OCI-LY1 (cell line): ENCODE data around the gene CD300A.

Experiments
- H2AFZ ChIP-seq: fragments of 200-600 bp; sonication (generic), shearing (Covaris generic); 2 replicates; pipeline ENCODE4 v1.6.0; 2014; ENCODE audit warnings: antibody characterized with exemption, mild to moderate bottlenecking, low read length
- H3F3A ChIP-seq: fragments of 200-600 bp; sonication (generic), shearing (Covaris generic); 2 replicates; pipeline ENCODE4 v1.6.0; 2014; ENCODE audit warnings: mild to moderate bottlenecking, antibody characterized with exemption, low read length, moderate library complexity; ENCODE audit not compliant: insufficient read depth
- H3K27ac ChIP-seq: fragments of 200-600 bp; sonication (generic); 2 replicates; pipeline ENCODE4 v1.5.1; 2014; ENCODE audit warnings: low read length, mixed run types, mild to moderate bottlenecking, low read depth; ENCODE audit not compliant: poor library complexity, severe bottlenecking
- H3K27me3 ChIP-seq: fragments of 200-600 bp; sonication (generic); 2 replicates; pipeline ENCODE4 v1.6.0; 2014; ENCODE audit warnings: antibody characterized with exemption, mild to moderate bottlenecking, low read length, moderate library complexity; ENCODE audit not compliant: insufficient read depth
- H3K36me3 ChIP-seq: fragments of 200-600 bp; sonication (generic); 2 replicates; pipeline ENCODE4 v1.6.1; 2014; ENCODE audit warnings: mild to moderate bottlenecking, antibody characterized with exemption, low read length, moderate library complexity, mixed read lengths; ENCODE audit not compliant: insufficient read depth
- H3K4me1 ChIP-seq: fragments of 200-600 bp; sonication (generic); 2 replicates; pipeline ENCODE4 v1.5.1; 2014; ENCODE audit warnings: mild to moderate bottlenecking, low read length, moderate library complexity; ENCODE audit not compliant: insufficient read depth, severe bottlenecking
- H3K4me2 ChIP-seq: fragments of 200-600 bp; sonication (generic), shearing (Covaris generic); 2 replicates; pipeline ENCODE4 v1.6.1; 2014; ENCODE audit warnings: low read length
- H3K4me3 ChIP-seq: fragments of 200-600 bp; sonication (generic); 2 replicates; pipeline ENCODE4 v1.5.1; 2014; ENCODE audit warnings: low read length, low read depth, mild to moderate bottlenecking, mixed read lengths; ENCODE audit not compliant: poor library complexity, severe bottlenecking
- H3K79me2 ChIP-seq: fragments of 200-600 bp; shearing (Covaris generic); 2 replicates; pipeline ENCODE4 v1.6.1; 2016; ENCODE audit warnings: mixed run types, low read length, mixed read lengths; ENCODE audit not compliant: insufficient read depth
- H3K9ac ChIP-seq: fragments of 200-600 bp; sonication (generic), shearing (Covaris generic); 2 replicates; pipeline ENCODE4 v1.6.1; 2014; ENCODE audit warnings: mild to moderate bottlenecking, low read length, mixed read lengths
- H3K9me2 ChIP-seq: fragments of 200-600 bp; sonication (generic), shearing (Covaris generic); 2 replicates; pipeline ENCODE4 v1.6.1; 2014; ENCODE audit warnings: low read depth, mild to moderate bottlenecking, low read length, mixed read lengths
- H3K9me3 ChIP-seq: fragments of 200-600 bp; shearing (Covaris generic); 2 replicates; pipeline ENCODE4 v1.6.1; 2014; ENCODE audit warnings: low read length, mixed read lengths
- H4K20me1 ChIP-seq: fragments of 200-600 bp; sonication (generic), shearing (Covaris generic); 2 replicates; pipeline ENCODE4 v1.6.0; 2016; ENCODE audit warnings: mild to moderate bottlenecking, low read length; ENCODE audit not compliant: insufficient read depth
- CTCF ChIP-seq: fragments of 200-600 bp; sonication (generic), shearing (Covaris generic); IDR thresholded peaks from 2 replicates; pipeline ENCODE4 v1.5.1; 2017; ENCODE audit warnings: mild to moderate bottlenecking, antibody characterized with exemption, low read length, moderate library complexity, mixed read lengths
- EZH2 ChIP-seq: fragments of 200-600 bp; sonication (generic), shearing (Covaris generic); IDR thresholded peaks from 2 replicates; pipeline ENCODE4 v1.8.0; 2017; ENCODE audit warnings: borderline replicate concordance, mixed run types, mild to moderate bottlenecking, antibody characterized with exemption, low read length, moderate library complexity, mixed read lengths

CD300A gene

GRCh38 chr17:74457820-74458166, 8.6 kb upstream of the CD300A start:
- Histone ChIP-seq H3K9ac (no peak overlapping the region), H4K20me1 (no peaks in the 10 kb centered on the region), H3F3A (no peaks in the 10 kb centered on the region), H3K4me1 (no peaks in the 10 kb centered on the region), H3K4me2 (no peak overlapping the region), H3K79me2 (no peaks in the 10 kb centered on the region), H2AFZ (no peak overlapping the region), H3K27ac (no peak overlapping the region), H3K36me3 (no peaks in the 10 kb centered on the region), H3K9me2 (no peaks in the 10 kb centered on the region), H3K4me3 (no peak overlapping the region), H3K27me3 (no peaks in the 10 kb centered on the region), H3K9me3 (no peaks in the 10 kb centered on the region)
- TF ChIP-seq EZH2 (no peak), CTCF (no peak; the same call in 1 of the 2 replicates)

GRCh38 chr17:74458835-74459234, 7.6 kb upstream of the CD300A start:
- H3K9me2 ChIP-seq, result no peaks in the 10 kb centered on the region
- H3K4me3 ChIP-seq, result no peak overlapping the region
- no peak overlapping the region for H3K27ac ChIP-seq
- no peaks in the 10 kb centered on the region for H3K36me3 ChIP-seq
- TF ChIP-seq CTCF, result no peak
- no peak for TF ChIP-seq EZH2
- no peak overlapping the region for H2AFZ ChIP-seq
- H3F3A ChIP-seq, result no peaks in the 10 kb centered on the region
- H3K79me2 ChIP-seq, result no peaks in the 10 kb centered on the region
- H3K27me3 ChIP-seq, result no peaks in the 10 kb centered on the region
- no peak overlapping the region for H3K4me2 ChIP-seq
- H3K4me1 ChIP-seq, result no peaks in the 10 kb centered on the region
- no peak overlapping the region for H3K9ac ChIP-seq
- no peaks in the 10 kb centered on the region for H4K20me1 ChIP-seq
- H3K9me3 ChIP-seq, result no peaks in the 10 kb centered on the region

GRCh38 chr17:74459622-74460021, 6.8 kb upstream of the CD300A start:
- Histone ChIP-seq H3K9me3 (no peaks in the 10 kb centered on the region), H3K9ac (no peak overlapping the region), H3K79me2 (no peaks in the 10 kb centered on the region), H3K9me2 (no peaks in the 10 kb centered on the region), H3K27me3 (no peaks in the 10 kb centered on the region), H3K27ac (no peak overlapping the region), H3K4me3 (no peak overlapping the region), H2AFZ (no peak overlapping the region), H4K20me1 (no peaks in the 10 kb centered on the region), H3K4me2 (no peak overlapping the region), H3K4me1 (no peaks in the 10 kb centered on the region), H3K36me3 (no peaks in the 10 kb centered on the region), H3F3A (no peaks in the 10 kb centered on the region)
- TF ChIP-seq CTCF (no peak), EZH2 (no peak)
